DND-41 (cell line): Measurements from ENCODE around the gene RBM43.

Experiments
- CTCF ChIP-seq: IDR thresholded peaks from 2 replicates; pipeline ENCODE4 v1.5.1; 2012; ENCODE audit warnings: borderline replicate concordance, low read length, moderate library complexity, mild to moderate bottlenecking; ENCODE audit not compliant: poor library complexity, severe bottlenecking; ENCODE audit errors: extremely low read depth
- EZH2 ChIP-seq: IDR thresholded peaks from 3 replicates; pipeline ENCODE4 v1.6.1; 2012; ENCODE audit warnings: borderline replicate concordance, low read depth, mild to moderate bottlenecking, moderate library complexity, low read length, inconsistent platforms; ENCODE audit not compliant: severe bottlenecking

GRCh38 chr2:151204756-151205155 lies 56.9 kb downstream of the RBM43 start:
- TF ChIP-seq CTCF, result no peak
- no peak for TF ChIP-seq EZH2
